NCI-H510A treated with DMSO at 0.1 percent for 48 hours (cell line): Measurements from ENCODE around the gene PCDHA8.
"Not testable (repeated sequence)": the region's sequence is repeated elsewhere in the genome, so short reads cannot be mapped to it uniquely, and the experiment has no call there.

Experiments used
- DNase-seq: peaks from one replicate; lab custom pipeline; 2025; lab: John Stamatoyannopoulos, UW

PCDHA8 gene

GRCh38 chr5:140829511-140830501 lies 11.2 kb upstream of the PCDHA8 start:
- not testable (repeated sequence) for DNase-seq

GRCh38 chr5:140833993-140834392 lies 7.0 kb upstream of the PCDHA8 start, which contains the start of gene PCDHA7:
TSS of gene PCDHA7 (plus strand) at chr5:140834269. CDS start at chr5:140834384, 115 bp downstream.
- DNase-seq: peak; percentile 23

GRCh38 chr5:140834439-140835008 lies 6.5 kb upstream of the PCDHA8 start:
- DNase-seq: not testable (repeated sequence)

- no peak for DNase-seq
Measured at GRCh38 chr5:140835622-140836510, 5.1 kb upstream of the PCDHA8 start.

GRCh38 chr5:140842798-140843733 lies 2.1 kb downstream of the PCDHA8 start:
- DNase-seq: no peak

GRCh38 chr5:140848139-140849102 lies 7.4 kb downstream of the PCDHA8 start, which contains the start of gene PCDHA9:
TSS of gene PCDHA9 (plus strand) at chr5:140848382. CDS start at chr5:140848496, 114 bp downstream.
- DNase-seq: not testable (repeated sequence)

GRCh38 chr5:140849831-140850634 lies 9.0 kb downstream of the PCDHA8 start:
- DNase-seq: not testable (repeated sequence)

GRCh38 chr5:140855772-140856674 lies 15.0 kb downstream of the PCDHA8 start, which contains the start of gene PCDHA10:
TSS of gene PCDHA10 (plus strand) at chr5:140855897. CDS start at chr5:140856049, 152 bp downstream.
- peak; percentile 33 for DNase-seq

GRCh38 chr5:140857177-140857986 lies 16.4 kb downstream of the PCDHA8 start:
- no peak for DNase-seq

GRCh38 chr5:140857987-140858240 lies 16.9 kb downstream of the PCDHA8 start:
- no peak for DNase-seq

GRCh38 chr5:140862441-140863295 lies 21.7 kb downstream of the PCDHA8 start:
- DNase-seq: no peak

- DNase-seq: no peak
Measured at GRCh38 chr5:140868721-140869554, 28.0 kb downstream of the PCDHA8 start, which contains the start of gene PCDHA11. TSS of gene PCDHA11 (plus strand) at chr5:140868957. CDS start at chr5:140869104, 147 bp downstream.

GRCh38 chr5:140869555-140869886 lies 28.5 kb downstream of the PCDHA8 start:
- no peak for DNase-seq

GRCh38 chr5:140870221-140871201 lies 29.5 kb downstream of the PCDHA8 start:
- DNase-seq: no peak
